GM12873 (cell line): ENCODE data around the gene PMF1.
A peak's percentile ranks its signal among the peaks of the same experiment; 100 is the strongest.

Experiments
- CTCF ChIP-seq: IDR thresholded peaks from 2 replicates; pipeline ENCODE4 v1.5.1; 2012; ENCODE audit warnings: low read depth, mild to moderate bottlenecking, moderate library complexity, low read length, control low read depth; ENCODE audit not compliant: insufficient read depth; ENCODE audit errors: missing control alignments

The PMF1 gene, protein sequence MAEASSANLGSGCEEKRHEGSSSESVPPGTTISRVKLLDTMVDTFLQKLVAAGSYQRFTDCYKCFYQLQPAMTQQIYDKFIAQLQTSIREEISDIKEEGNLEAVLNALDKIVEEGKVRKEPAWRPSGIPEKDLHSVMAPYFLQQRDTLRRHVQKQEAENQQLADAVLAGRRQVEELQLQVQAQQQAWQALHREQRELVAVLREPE

GRCh38 chr1:156212833-156213643 lies at the start of gene PMF1:
TSS of gene PMF1 (plus strand) at chr1:156213007. CDS start at chr1:156213016, 9 bp downstream.
- no peak for TF ChIP-seq CTCF

GRCh38 chr1:156163712-156164111 lies 49.1 kb upstream of the PMF1 start:
- TF ChIP-seq CTCF, result no peak

GRCh38 chr1:156164125-156164831 lies 48.5 kb upstream of the PMF1 start:
- no peak for TF ChIP-seq CTCF

DNA sequence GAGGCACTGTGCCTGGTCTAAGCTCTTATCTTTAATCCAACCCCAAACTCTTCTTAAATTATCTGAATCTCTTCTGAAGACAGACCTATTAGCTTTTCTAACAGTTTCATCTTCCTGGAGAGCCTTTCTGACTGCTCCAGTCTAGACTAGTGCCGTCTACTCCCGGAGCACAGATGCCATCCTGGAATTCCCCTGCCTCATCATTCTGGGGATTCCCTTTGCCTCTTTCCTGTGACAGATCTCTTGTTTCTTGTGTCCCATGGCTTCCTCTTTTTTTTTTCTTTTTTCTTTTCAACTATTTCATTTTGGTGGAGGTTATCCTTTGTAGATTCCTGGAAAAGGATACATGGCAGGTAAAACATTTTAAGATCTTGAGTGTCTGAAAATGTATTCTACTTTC lies 47.7 kb upstream of the PMF1 start:
- no peak for TF ChIP-seq CTCF

DNA sequence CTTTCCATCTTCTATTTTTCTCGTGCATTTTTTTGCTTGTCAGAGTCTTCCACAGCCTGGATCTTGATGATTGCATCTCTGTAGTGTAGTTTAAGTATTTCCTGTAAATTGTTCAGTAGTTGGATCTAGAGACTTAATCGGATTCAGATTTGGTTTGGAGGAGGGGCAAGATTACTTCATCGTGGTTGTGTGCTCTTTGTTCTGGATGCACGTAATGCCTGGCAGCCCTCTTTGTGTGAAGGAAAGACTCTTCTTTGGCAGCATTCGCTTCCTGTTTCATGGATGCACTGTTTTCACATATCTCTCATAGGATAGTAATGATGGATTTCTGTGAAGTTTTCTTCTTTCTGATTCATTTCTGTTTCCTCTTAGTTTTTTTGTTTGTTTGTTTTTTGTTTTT lies 45.3 kb upstream of the PMF1 start:
- TF ChIP-seq CTCF, result no peak

- peak; percentile 12 for TF ChIP-seq CTCF
Observed at GRCh38 chr1:156172696-156173470, 39.9 kb upstream of the PMF1 start.

DNA sequence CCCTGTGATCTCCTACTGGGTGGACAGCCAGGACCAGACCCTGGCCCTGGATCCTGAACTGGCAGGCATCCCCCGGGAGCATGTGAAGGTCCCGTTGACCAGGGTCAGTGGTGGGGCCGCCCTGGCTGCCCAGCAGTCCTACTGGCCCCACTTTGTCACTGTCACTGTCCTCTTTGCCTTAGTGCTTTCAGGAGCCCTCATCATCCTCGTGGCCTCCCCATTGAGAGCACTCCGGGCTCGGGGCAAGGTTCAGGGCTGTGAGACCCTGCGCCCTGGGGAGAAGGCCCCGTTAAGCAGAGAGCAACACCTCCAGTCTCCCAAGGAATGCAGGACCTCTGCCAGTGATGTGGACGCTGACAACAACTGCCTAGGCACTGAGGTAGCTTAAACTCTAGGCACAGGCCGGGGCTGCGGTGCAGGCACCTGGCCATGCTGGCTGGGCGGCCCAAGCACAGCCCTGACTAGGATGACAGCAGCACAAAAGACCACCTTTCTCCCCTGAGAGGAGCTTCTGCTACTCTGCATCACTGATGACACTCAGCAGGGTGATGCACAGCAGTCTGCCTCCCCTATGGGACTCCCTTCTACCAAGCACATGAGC lies 36.1 kb upstream of the PMF1 start:
- TF ChIP-seq CTCF, result no peak
